LNCaP clone FGC (cell line): ENCODE measurements around the gene ERC1.

Source experiments
- DNase-seq: peaks from one replicate; pipeline ENCODE4 v3.0.0-alpha.2; 2011; ENCODE audit warnings: low read depth
- H3K4me3 ChIP-seq: 2 replicates; pipeline ENCODE4 v1.5.1; 2011; ENCODE audit warnings: mild to moderate bottlenecking, low read depth, low read length, control low read depth
- TF ChIP-seq, protein P1 (sequence below): IDR thresholded peaks from 2 replicates; pipeline ENCODE4 v1.5.1; 2012; ENCODE audit warnings: mild to moderate bottlenecking; ENCODE audit not compliant: control insufficient read depth, insufficient read depth; ENCODE audit errors: extremely low read depth

ERC1 gene

DNA sequence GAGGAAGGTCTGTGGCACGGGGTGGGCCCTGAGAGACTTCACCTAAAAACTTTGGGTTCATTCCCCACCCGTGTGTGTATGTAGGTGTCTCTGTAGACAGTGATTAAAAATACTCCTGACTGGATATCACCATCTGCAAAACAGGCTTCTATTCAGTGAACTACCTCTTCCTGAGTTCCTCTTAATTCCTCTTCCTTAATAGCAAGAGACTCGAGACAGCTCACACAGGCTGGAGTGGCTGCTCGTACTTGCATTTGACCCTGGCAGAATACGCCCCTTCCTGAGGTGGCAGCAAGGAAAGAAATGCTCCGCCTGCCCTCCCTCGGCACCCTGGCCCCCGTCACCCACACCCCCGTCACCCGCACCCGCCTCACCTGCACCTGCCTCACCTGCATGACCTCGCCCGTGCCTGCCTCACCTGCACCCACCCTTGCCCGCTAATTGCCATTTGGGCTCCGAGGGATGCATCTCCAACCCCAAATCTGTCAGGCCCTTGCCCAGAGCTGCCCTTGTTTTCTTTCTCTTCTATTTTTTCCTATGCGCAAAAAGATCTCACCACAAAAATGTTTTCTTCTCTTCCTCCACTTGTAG lies 513.4 kb downstream of the ERC1 start:
- H3K4me3 ChIP-seq, result no peak overlapping the region
- TF ChIP-seq, protein P1, sequence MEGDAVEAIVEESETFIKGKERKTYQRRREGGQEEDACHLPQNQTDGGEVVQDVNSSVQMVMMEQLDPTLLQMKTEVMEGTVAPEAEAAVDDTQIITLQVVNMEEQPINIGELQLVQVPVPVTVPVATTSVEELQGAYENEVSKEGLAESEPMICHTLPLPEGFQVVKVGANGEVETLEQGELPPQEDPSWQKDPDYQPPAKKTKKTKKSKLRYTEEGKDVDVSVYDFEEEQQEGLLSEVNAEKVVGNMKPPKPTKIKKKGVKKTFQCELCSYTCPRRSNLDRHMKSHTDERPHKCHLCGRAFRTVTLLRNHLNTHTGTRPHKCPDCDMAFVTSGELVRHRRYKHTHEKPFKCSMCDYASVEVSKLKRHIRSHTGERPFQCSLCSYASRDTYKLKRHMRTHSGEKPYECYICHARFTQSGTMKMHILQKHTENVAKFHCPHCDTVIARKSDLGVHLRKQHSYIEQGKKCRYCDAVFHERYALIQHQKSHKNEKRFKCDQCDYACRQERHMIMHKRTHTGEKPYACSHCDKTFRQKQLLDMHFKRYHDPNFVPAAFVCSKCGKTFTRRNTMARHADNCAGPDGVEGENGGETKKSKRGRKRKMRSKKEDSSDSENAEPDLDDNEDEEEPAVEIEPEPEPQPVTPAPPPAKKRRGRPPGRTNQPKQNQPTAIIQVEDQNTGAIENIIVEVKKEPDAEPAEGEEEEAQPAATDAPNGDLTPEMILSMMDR, result no peak
- no peak for DNase-seq

DNA sequence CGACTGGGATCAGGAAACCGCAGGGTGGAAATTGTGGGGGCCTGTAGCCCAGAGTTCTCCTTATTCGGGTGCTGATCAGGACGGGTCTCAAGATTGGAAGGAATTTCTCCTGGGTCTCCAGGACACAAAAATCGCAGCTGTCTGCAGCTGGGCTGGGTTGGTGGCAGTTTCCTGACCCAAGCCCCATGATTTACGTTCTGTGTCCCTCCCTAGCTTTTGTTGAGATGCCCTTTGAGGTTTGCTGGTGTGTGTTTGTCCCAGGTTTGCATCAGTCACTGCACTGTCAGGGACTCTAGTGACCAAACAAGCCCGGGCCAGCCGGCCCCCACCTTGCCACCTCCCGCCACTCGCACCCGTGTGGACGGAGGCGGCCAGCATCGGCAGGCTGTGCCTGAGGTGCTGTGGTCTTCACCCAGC lies 513.9 kb downstream of the ERC1 start:
- no peak for DNase-seq
- H3K4me3 ChIP-seq, result no peak overlapping the region
- TF ChIP-seq, protein P1, result no peak

DNA sequence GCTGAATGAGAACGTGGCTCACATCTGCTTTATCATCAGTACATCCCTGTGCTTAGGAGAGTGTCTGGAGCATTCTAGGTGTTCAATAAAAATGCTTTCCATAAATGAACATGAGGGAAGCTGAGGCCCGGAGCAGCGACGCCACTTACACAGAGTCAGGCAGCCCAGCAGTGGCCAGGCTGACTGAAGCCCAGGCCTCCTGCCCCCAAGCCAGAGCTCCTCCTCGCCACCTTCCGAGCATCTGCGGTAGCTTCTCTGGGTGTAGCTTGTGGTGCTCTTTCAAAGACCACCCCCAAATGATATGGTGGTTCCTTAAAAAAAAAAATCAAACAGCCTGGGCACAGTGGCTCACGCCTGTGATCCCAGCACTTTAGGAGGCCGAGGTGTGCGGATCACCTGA lies 514.6 kb downstream of the ERC1 start:
- no peak for DNase-seq
- H3K4me3 ChIP-seq, result no peak overlapping the region
- TF ChIP-seq, protein P1, result no peak

DNA sequence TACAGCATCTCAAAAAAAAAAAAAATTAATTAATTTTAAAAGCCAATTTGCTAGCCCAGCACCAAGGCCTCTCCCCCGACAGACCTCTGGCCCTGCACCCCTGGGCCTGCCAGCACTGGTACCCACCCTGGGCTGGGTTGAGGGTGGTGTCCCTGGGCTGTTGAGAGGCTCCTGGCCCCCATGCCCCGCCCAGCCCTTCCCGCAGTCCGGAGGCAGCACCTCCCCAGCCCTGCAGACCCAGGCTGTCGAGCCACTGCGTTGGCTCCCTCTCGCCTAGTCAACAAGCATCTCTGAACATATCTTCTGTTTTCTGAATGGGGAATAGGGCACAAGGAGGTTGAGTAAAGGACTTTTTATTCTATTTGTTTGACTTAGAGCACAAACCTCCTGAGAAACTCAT lies 516.3 kb downstream of the ERC1 start:
- no peak for DNase-seq
- H3K4me3 ChIP-seq, result no peak overlapping the region
- TF ChIP-seq, protein P1, result no peak

DNA sequence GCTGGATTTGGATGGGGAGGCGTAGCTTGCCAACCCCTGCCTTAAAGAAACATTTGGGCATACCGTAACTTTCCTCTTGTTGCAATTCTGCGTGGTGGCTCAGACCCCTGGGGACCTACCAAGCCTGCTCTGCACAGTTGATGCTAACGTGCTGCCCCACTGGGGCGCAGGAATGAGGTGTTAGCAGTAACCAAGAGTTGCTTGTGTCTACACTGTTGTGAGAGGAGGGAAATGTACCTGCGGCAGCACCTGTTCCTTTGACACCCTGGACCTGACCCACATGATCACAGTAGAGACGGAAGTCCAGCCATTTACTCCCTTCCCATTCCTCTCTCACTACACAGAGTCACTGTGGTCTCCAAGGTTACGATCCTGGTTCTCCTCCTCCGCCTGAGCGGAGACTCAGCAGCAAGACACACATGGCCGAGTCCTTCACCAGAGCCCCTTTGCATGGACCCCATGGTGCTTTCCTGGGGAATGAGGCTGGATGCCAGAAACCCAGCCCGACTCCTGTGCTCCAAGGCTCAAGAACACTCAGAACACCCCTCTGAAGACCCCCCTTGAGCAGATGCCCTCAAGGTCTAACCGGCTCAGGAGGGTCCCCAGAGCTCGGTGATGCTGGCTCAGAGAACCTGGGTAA lies 518.5 kb downstream of the ERC1 start:
- no peak overlapping the region for H3K4me3 ChIP-seq
- no peak for DNase-seq

DNA sequence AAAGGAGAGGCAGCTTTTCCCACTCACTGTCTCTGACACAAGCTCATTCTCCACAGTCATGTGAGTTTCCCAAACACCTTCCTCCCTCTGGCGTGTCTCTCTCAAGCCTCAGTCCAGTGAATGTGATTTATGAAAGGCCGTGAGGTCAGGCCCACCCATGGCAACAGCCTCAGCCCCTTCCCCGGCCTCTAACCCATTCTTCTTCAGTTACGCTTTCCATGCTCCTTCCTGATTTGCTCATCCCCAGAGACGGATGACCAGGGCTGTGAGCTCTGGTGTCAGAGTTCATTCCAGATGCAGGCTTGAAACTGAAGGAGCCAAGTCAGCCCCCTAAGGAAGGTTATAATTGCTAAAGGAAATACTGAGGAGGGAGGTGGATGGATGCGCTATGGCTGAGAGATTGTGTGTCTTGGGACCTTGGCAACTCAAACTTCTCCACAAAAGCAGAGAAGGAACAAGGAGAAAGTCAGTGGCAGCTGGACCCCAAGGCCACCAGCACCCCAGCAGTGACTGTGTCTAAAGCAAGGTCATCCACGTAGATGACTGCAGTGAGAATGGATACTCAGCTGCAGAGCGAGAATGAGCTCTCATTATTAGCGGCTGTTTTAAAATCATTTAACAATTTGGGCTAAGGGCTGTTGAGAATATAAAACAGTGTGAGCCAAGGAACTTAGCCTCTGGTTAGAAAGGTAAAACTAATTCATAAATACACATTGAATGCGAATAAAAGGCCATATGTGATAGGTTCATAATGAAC lies 519.2 kb downstream of the ERC1 start:
- DNase-seq, result no peak
- TF ChIP-seq, protein P1, result no peak
- no peak overlapping the region for H3K4me3 ChIP-seq

More for the DNA sequence above, 518.5 kb downstream of the ERC1 start:
- TF ChIP-seq, protein P1, result no peak
